Aorta (tissue), 5 donors: ENCODE measurements around the gene CRACR2A. TPM values are rescaled to one million over a fixed set of nuclear protein-coding genes. Genes with fewer than 3 reads are reported as not detected.

ENCODE experiments used
- ATAC-seq: fragments of 200-7000 bp; cut with Tn5 transposase; one replicate; pipeline ENCODE4 v1.9.1; 2022; ENCODE audit warnings: moderate library complexity; ENCODE audit not compliant: low FRiP score
- DNase-seq, 2 donors: peaks; one replicate each; pipeline ENCODE4 v3.0.0-alpha.2; 2020
- H3K27ac ChIP-seq, 2 donors: one replicate each; pipeline ENCODE4 v1.5.1; 2013; ENCODE audit warnings: low read length in 2 of 2, mild to moderate bottlenecking in 2 of 2, moderate library complexity in 2 of 2, control low read depth in 1 of 2, inconsistent platforms in 1 of 2, low read depth in 1 of 2
- H3K27me3 ChIP-seq, 2 donors: one replicate each; pipeline ENCODE4 v1.6.1; 2013; ENCODE audit warnings: control low read depth in 1 of 2, low read length in 1 of 2, mild to moderate bottlenecking in 1 of 2, moderate library complexity in 1 of 2; ENCODE audit not compliant: insufficient read depth in 2 of 2, control insufficient read depth in 1 of 2
- H3K36me3 ChIP-seq, 2 donors: one replicate each; pipeline ENCODE4 v1.6.1; 2013; ENCODE audit warnings: control low read depth in 1 of 2, low read length in 1 of 2, mild to moderate bottlenecking in 1 of 2; ENCODE audit not compliant: insufficient read depth in 2 of 2, control insufficient read depth in 1 of 2
- H3K4me1 ChIP-seq, 2 donors: one replicate each; pipeline ENCODE4 v1.6.1; 2013; ENCODE audit warnings: low read length in 2 of 2, control low read depth in 1 of 2, mild to moderate bottlenecking in 1 of 2, moderate library complexity in 1 of 2; ENCODE audit not compliant: insufficient read depth in 2 of 2, control insufficient read depth in 1 of 2
- H3K4me3 ChIP-seq, 2 donors: one replicate each; pipeline ENCODE4 v1.5.1; 2013; ENCODE audit warnings: low read length in 2 of 2, control low read depth in 1 of 2, mild to moderate bottlenecking in 1 of 2
- H3K9me3 ChIP-seq: one replicate; pipeline ENCODE4 v1.6.1; 2013; ENCODE audit warnings: mild to moderate bottlenecking, low read length; ENCODE audit not compliant: control insufficient read depth
- WGBS, 2 donors: extraction: QIAGEN DNeasy Blood & Tissue Kit; methylation state at CpG; one replicate each; pipeline ENCODE4 v1.1.7; 2013; 5-methylcytosine and 5-hydroxymethylcytosine counted together
- intact Hi-C, 2 donors: fragments of 100-400 bp; cut with DNase I; formaldehyde crosslinking; loops; one replicate each; pipeline versions ENCODE4 v1.14.2 to v1.15.0; 2022
- polyA plus RNA-seq, 2 donors: library from polyadenylated mRNA; stranded (reverse); fragments of 200-250 nt; gene quantifications; one replicate each; pipeline ENCODE4 v1.2.3, GENCODE V29; 2013
- total RNA-seq, 2 donors: library from RNA; stranded (reverse); fragmentation: NEBNext Ultra II Directional; extraction: Animal tissue kit (Norgen Biotek cat#: 25700); gene quantifications; one replicate each; pipeline ENCODE4 v1.2.1, GENCODE V29; 2021
- donor health status: healthy with polysubstance abuse.
- donor health status: Bipolar disorder and iron deficiency.
- donor health status: DM: no; HTN: no; CAD: no.
- donor health status: DM: no; HTN: no; CAD: no.
- donor health status: DM: yes; HTN: yes; CAD: no.

The CRACR2A gene
- total and polyA plus RNA-seq, 4 donors, result 0.49 to 6.9 (median 4.2) TPM

- Histone ChIP-seq H3K27me3 (no peaks in the 10 kb centered on the region), H3K9me3 (peaks cover 1% of the 10 kb centered on the region), H3K27ac (no peak overlapping the region), H3K4me1 (no peaks in the 10 kb centered on the region), H3K36me3 (no peaks in the 10 kb centered on the region), H3K4me3 (no peak overlapping the region)
- DNase-seq (no peak), ATAC-seq (no peak)
- WGBS, 2 donors, result 66 to 70% methylated on average over 4 of the region's 4 CpGs
- intact Hi-C loops, result no loop called here
Measured at GRCh38 chr12:3720772-3721171, 32.1 kb downstream of the CRACR2A start.

- Histone ChIP-seq H3K4me1 (no peaks in the 10 kb centered on the region), H3K4me3 (no peak overlapping the region), H3K36me3 (no peaks in the 10 kb centered on the region), H3K27me3 (no peaks in the 10 kb centered on the region), H3K9me3 (peaks cover 1% of the 10 kb centered on the region), H3K27ac (no peak overlapping the region)
- WGBS, 2 donors, result 82 to 84% methylated on average over 4 of the region's 4 CpGs
- peak; percentile 59 for ATAC-seq
- intact Hi-C loops, result no loop called here
- DNase-seq, result no peak
Measured at GRCh38 chr12:3718100-3718499, 34.8 kb downstream of the CRACR2A start.

GRCh38 chr12:3717283-3717898, 35.5 kb downstream of the CRACR2A start:
- peaks cover 1% of the 10 kb centered on the region for H3K9me3 ChIP-seq
- no peaks in the 10 kb centered on the region for H3K27me3 ChIP-seq
- no peak for DNase-seq
- H3K36me3 ChIP-seq, result no peaks in the 10 kb centered on the region
- no peak overlapping the region for H3K4me3 ChIP-seq
- ATAC-seq, result no peak
- no peaks in the 10 kb centered on the region for H3K4me1 ChIP-seq
- intact Hi-C loops, result no loop called here
- 88 to 90% methylated on average over 9 of the region's 9 CpGs for WGBS, 2 donors
- H3K27ac ChIP-seq, result no peak overlapping the region

- Histone ChIP-seq H3K9me3 (no peaks in the 10 kb centered on the region), H3K27ac (no peak overlapping the region), H3K36me3 (no peaks in the 10 kb centered on the region), H3K4me3 (no peak overlapping the region), H3K27me3 (no peaks in the 10 kb centered on the region), H3K4me1 (no peaks in the 10 kb centered on the region)
- 96 to 100% methylated on average over 1 of the region's 1 CpG for WGBS, 2 donors
- no peak for ATAC-seq
- intact Hi-C loops, result no loop called here
- no peak for DNase-seq
Measured at GRCh38 chr12:3715999-3716398, 36.9 kb downstream of the CRACR2A start.

- Histone ChIP-seq H3K27me3 (no peaks in the 10 kb centered on the region), H3K9me3 (no peaks in the 10 kb centered on the region), H3K4me3 (no peak overlapping the region), H3K27ac (no peak overlapping the region), H3K36me3 (no peaks in the 10 kb centered on the region), H3K4me1 (no peaks in the 10 kb centered on the region)
- ATAC-seq (no peak), DNase-seq (no peak)
- intact Hi-C loops, result no loop called here
- WGBS, 2 donors, result 85 to 90% methylated on average over 2 of the region's 2 CpGs
Measured at GRCh38 chr12:3713947-3714346, 39.0 kb downstream of the CRACR2A start.

- intact Hi-C loops, result no loop called here
- no peak overlapping the region for H3K4me3 ChIP-seq
- no peaks in the 10 kb centered on the region for H3K9me3 ChIP-seq
- 53 to 58% methylated on average over 4 of the region's 4 CpGs for WGBS, 2 donors
- no peak overlapping the region for H3K27ac ChIP-seq
- H3K4me1 ChIP-seq, result no peaks in the 10 kb centered on the region
- no peak for DNase-seq
- H3K36me3 ChIP-seq, result no peaks in the 10 kb centered on the region
- no peaks in the 10 kb centered on the region for H3K27me3 ChIP-seq
- ATAC-seq, result no peak
Measured at GRCh38 chr12:3713483-3713882, 39.4 kb downstream of the CRACR2A start.

GRCh38 chr12:3712209-3712992, 40.5 kb downstream of the CRACR2A start:
- intact Hi-C loops, result no loop called here
- ATAC-seq (no peak), DNase-seq (no peak)
- no peak overlapping the region for H3K27ac ChIP-seq
- H3K4me3 ChIP-seq, result no peak overlapping the region
- no peaks in the 10 kb centered on the region for H3K36me3 ChIP-seq
- H3K27me3 ChIP-seq, result no peaks in the 10 kb centered on the region
- H3K9me3 ChIP-seq, result no peaks in the 10 kb centered on the region
- no peaks in the 10 kb centered on the region for H3K4me1 ChIP-seq
- 62 to 67% methylated on average over 3 of the region's 3 CpGs for WGBS, 2 donors

- 85% methylated on average over 4 of the region's 4 CpGs for WGBS, 2 donors
- Histone ChIP-seq H3K36me3 (no peaks in the 10 kb centered on the region), H3K4me1 (no peaks in the 10 kb centered on the region), H3K4me3 (no peak overlapping the region), H3K27me3 (no peaks in the 10 kb centered on the region), H3K9me3 (no peaks in the 10 kb centered on the region), H3K27ac (no peak overlapping the region)
- DNase-seq, result no peak
- intact Hi-C loops, result no loop called here
- no peak for ATAC-seq
Measured at GRCh38 chr12:3705354-3705675, 47.6 kb downstream of the CRACR2A start.
